ENCODE results near the gene ACTG2.
"Not testable (repeated sequence)": the region's sequence is repeated elsewhere in the genome, so short reads cannot be mapped to it uniquely, and the experiment has no call there.

Gene ACTG2

DNA sequence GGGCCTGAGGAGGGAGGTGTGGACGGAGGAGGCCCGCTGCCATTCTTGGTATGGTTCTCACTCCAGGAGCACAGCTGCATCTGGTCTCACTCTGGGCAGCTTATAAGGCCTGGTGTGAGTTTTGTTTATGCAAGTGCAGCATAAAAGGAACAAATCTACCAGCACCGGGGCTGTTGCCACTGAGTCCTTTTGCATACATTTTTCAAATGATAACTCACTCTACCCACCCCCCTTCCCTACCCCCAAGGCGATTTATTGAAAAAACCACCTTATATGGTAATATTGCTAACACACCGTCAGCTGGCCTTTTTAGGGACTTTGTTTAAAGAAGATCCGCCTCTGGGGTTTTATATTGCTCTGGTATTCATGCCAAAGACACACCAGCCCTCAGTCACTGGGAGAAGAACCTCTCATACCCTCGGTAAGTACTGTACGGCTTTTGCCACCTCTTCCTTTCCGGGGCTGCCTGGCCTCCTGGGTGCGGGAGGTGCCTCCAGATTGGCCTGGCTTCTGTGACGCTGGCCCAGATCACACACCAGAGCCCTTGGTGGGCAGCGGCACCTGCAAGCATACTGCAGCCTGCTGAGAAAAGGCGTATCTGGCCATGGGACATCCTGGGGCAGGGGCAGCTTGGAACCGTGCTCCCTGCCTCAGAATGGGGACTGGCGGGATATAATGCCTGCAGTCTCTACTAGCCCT is at the start of gene ACTG2:
TSS of gene ACTG2 (plus strand) at position 378 of the 699 bp plus-strand sequence. CDS start 8,304 bp downstream, outside the sequence.
- DNase-seq (ENCODE audit: low read depth) = peak; percentile 15

DNA sequence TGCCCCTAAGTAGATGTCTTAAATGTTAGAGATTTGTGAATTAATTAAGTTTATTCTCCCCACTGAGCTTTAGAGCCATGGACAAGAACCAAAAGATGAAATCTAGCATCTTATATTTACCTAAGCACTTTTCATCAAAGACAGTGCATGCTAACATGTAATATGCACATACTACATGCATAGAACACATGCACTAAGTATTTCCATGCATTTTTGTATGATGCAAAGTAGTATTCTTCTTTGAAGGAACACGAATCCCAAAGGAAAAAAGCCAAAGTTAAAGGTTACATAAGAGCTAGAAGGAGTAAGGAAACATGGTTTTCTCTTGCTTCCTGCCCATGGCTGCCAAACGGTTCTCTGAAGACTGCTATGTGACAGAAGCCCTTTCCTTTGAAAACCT is 48.7 kb upstream of the ACTG2 start:
- DNase-seq (ENCODE audit: low read depth) = no peak

DNA sequence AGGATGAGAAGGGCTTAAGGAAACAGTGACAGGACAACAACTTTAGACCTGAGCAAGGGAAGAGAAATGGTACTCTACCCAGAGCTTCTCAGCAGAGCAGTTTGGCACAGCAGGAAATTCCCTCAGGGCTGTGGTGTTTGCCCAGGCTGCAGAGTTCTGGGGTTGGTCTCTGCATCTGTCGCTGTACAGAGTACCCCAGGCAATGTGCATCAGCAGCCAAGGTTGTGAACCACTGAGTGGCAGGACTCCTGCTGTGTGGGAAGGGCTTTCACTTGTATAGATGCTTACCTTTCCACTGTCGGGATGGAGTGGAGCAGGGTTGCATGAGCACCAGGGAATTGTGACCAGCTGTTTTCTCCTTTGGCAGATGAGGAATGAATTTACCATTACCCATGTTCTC is 42.8 kb upstream of the ACTG2 start:
- DNase-seq (ENCODE audit: low read depth) = no peak

DNA sequence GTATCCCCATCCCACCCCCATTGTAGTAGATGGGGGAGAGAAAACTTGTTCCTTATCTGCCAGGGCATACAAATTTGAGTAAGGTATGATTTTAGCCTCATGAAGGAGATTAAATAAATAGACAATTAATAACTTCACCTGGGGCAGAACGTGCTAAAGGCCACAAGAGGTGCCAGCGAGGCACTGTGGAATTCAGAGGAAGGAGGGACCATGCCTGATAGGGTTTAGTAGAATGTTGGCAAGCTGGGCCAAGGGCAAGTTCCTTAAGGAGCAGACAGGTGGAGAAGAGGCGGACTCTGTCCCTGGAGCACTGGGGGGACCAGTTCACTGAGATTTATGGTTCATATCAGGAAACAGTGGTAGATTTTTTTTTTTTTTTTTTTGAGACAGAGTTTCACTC is 41.5 kb upstream of the ACTG2 start:
- no peak for DNase-seq (ENCODE audit: low read depth)

DNA sequence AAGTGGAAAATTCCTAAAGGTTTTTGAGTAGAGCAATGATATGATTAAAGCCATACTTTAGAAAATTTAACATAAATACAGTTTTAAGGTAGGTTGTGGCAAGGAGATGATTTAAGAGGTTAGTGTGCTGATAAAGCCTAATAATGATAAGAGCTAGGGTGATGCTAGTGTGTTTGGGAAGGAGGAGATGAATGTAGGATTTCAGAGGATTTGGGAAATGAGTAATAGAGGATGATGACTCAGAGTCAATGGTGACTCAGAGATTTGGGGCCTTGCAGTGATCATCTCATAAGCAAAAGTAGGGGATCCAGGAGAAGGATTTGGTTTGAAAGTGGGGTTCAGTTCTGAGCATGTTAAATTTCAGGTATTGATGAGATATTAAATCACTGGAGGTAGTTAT is 40.8 kb upstream of the ACTG2 start:
- peak; percentile 42 for DNase-seq (ENCODE audit: low read depth)

DNA sequence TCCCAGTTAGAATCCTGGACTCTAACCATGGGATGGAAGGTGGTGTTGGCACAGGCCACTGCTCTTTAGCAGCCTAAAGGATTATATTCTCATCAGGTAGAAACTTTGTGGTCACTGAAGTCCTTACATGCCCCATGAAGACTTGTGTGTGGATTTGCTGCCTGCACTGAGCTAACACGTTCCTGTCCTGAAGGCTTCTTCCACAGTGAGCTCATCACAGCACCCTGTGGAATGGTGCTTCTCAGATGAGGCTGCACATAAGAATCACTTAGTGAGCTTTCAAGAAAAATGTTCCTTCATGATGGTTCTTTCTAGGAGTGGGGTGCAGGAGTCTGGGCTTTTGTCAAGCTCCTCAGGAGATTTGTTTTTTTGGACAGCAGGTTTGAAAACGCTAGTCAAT is 37.3 kb upstream of the ACTG2 start:
- DNase-seq (ENCODE audit: low read depth) = no peak

DNA sequence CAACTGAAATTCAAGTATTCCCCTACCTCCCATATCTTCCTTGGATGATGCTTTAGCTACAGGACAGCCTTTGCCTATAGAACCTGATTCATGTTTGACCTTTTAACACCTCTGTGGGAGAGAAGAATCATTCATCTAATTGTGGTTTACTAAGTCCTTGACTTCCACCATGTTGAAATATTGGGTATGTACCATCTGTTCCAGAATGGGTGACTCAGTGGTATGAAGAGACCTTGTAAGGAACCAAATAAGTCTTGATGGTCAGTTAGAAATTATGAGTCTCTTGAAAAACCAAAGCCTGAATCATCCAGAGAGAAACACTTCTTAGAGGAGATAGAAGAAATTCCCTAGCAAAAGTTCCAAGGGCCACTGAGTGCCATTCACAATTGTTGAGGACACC is 36.6 kb upstream of the ACTG2 start:
- peak; percentile 51 for DNase-seq (ENCODE audit: low read depth)

DNA sequence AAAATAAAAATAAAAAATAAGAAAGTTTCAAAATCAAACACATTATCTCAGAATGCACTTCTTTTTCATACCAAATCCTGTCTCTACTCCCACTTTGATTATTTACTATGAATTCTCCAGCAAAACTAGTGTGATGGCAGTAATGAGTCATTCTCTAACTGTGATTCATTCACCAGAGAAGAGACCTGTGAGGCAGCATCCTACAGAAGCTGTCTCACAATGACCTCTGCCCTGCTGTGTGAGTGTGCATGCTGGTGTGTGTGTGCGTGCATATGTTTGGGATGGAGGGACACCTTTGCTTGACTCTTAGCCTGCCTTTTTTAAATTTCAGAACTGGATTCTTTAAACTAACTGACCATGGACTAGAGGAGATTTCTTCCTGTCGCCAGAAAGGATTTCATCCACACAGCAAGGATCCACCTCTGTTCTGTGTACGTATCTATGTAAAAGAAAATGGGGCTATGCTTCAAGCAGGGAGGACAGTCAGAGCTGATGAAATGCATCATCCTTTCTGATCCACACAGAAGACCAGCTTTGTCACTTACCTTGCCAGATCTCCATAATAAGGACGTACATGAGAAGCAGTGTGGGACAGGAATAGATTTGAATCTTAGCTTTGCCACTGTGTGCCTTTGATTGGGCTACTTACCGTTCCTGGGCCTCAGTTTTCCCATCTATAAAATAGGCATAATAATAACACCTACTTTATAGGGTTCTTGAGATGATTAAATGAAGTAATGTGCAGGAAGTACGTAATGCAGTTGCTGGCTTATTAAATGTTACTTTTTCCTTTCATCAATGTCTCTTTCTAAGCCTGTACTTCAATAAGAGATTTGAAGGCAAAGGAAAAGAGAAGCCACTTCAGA is 32.9 kb upstream of the ACTG2 start:
- DNase-seq (ENCODE audit: low read depth) = peak; percentile 45

DNA sequence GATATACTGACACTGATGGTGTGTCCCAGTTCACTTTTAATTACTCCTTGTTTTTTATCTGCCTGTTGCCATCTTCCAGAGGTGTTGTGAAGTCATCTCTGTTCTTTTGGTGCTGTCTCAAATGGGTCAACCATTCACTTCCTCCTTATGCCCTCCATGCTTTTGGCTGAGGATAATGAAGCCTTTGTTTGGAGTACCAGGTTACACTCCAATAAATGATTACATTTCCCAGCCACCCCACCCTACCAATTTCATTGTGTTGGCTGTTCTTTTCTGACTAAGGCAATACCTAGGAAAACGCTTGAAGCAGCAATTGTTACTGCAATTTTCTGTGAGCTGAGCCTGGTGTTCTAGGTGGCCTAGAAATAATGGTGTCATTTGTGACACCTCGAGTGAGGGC is 29.8 kb upstream of the ACTG2 start:
- DNase-seq (ENCODE audit: low read depth) = no peak

DNA sequence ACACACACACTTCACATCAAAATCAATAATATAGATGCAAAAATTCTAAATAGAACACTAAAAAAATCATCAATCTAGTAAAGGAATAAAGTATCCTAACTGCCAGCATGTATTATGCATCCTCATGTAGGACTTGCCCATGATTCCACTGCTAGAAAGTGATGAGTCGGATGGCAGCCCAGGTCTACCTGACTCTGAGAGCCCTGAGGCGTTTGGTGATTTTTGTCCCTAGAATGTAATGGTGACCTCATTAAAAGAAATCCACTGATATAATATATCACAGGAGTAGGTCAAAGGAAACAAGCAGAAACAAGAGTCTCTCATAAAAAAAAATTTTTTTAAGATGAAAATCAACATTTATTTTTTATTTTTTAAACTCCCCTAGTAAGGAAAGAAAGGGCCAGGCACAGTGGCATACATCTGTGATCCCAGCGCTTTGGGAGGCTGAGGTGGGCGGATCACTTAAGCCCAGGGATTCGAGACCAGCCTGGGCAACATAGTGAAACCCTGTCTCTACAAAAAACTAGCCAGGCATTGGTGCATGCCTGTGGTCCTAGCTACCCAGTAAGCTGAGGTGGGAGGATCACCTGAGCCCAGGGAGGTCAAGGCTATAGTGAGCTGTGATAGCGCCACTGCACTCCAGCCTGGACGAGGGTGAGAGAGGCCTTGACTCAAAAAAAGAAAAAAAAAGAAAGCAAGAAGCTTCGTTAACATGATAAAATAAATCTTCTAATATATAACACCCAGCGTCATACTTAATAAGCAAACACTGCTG is 24.4 kb upstream of the ACTG2 start:
- DNase-seq (ENCODE audit: low read depth) = no peak

DNA sequence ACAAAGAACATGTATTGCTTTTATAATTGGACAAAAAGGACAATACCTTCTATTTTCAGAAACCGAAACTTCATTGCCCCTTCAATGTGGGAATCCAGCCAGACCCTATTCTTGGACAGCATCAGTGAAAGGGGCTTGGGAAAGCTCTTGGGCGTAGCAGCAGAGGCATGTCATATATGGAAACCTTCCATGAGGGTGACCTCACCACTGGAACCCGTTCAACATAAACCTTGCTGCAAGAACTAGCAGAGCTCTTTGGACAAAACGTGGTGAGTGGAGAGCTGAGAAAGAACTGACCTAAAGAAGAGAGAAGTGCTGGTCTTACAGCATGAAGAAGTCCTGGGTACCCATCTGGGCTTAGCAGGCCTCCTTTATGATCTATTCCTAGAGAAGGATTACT is 22.7 kb upstream of the ACTG2 start:
- peak; percentile 86 for DNase-seq (ENCODE audit: low read depth)

DNA sequence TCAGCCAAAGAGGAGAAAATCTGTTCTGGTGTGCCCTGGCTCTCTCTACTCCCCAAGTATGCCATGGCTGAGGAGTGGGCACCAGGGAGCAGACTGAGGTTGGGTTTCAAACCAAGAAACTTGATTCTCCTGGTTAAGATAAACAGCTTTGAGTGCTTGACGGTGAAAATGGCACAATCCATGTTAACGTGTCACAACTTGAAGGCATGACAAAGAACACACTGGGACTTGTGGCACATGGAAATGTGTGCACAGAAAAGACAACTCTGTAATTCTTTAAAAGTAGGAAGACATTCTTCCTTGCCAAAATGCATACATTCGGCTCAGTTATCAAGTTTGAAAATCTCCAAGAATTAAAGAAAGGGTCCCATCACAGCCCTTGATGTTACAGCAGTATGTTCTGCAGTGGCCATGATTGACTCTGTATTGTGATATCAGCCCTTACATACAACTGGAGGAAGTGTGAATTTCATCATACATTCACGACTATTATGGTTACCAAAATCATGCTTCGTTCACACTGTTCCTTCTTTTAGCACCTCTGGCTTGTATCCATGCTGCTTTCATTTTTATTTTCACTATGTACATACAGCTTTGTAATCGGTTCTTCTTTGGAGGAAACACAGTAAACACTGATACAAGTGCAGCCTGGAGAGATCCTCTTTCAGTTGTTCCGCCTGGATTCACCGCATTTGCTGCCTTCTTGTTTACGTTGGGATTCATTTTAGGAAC is 15.6 kb upstream of the ACTG2 start:
- peak; percentile 9 for DNase-seq (ENCODE audit: low read depth)

DNA sequence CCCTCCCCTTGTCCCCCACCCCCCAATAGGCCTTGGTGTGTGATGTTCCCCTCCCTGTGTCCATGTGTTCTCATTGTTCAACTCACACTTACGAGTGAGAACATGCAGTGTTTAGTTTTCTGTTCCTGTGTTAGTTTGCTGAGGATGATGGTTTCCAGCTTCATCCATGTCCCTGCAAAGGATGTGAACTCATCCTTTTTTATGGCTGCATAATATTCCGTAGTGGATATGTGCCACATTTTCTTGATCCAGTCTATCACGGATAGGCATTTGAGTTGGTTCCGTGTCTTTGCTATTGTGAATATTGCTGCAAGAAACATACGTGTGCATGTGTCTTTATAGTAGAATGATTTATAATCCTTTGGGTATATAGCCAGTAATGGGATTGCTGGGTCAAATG is 14.8 kb upstream of the ACTG2 start:
- DNase-seq (ENCODE audit: low read depth) = not testable (repeated sequence)

DNA sequence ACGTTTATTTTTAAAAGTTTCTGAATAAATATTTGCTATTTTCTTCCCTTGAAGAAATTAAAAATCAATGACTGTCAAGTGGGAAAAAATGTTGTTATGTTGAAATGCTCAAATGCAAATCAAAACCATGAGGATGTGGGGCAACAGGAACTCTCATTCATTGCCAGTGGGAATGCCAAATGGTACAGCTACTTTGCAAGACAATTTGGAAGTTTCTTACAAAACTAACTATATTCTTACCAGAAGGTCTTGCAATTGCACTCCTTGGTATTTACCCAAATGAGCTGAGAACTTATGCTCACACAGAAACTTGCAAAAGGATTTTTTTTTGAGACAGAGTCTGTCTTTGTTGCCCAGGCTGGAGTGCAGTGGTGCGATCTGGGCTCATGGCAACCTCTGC is 7.4 kb upstream of the ACTG2 start:
- DNase-seq (ENCODE audit: low read depth) = peak; percentile 92

DNA sequence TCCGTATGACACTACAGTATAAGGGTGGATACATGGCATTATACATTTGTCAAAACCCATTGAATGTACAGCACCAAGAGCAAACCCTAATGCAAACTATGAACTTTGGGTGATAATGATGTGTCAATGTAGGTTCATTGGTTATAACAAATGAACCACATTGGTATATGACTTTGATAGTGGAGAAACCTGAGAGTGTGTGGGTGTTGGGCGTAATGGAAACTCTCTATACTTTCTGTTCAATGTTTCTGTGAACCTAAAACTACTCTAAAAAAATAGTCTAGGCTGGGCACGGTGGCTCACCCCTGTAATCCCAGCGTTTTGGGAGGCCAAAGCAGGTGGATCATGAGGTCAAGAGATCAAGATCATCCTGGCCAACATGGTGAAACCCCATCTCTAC is 6.5 kb upstream of the ACTG2 start:
- DNase-seq (ENCODE audit: low read depth) = no peak

DNA sequence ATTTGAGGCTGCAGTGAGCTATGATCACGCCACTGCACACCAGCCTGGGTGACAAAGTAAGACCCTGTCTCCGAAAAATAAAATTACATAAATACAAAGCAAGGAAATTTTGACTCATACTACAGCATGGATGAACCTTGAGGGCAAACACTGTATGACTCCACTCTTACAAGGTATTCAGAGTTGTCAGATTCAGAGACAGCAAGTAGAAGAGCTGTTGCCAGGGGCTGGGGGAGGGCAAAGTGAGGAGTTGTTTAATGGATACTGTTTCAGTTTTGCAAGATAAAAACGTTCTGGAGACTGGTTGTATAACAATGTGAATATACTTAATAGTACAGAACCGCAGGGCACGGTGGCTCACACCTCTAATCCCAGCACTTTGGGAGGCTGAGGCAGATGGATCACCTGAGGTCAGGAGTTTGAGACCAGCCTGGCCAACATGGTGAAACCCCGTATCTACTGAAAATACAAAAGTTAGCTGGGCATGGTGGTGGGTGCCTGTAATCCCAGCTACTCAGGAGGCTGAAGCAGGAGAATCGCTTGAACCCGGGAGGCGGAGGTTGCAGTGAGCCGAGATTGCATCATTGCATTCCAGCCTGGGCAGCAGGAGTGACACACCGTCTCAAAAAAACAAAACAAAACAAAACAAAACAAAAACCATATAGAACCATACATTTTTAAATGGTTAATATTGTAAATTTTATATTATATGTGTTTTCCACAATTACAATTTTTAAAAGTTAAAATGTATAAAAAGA is 5.0 kb upstream of the ACTG2 start:
- DNase-seq (ENCODE audit: low read depth) = not testable (repeated sequence)

DNA sequence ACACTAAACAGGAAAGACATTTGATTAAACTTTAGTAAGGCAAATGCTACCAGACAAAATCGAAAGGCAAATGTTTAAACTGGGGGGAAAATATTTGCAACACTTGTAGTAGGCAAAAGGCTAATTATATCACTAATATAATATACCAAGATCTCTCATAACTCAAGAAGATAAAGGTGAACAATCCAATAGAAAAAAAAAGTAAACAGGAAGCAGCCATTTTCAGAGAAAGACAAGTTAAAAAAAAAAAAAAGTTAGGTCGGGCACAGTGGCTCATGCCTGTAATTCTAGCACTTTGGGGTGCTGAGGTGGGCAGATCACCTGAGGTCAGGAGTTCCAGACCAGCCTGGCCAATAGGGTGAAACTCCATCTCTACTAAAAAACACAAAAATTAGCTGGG is 4.4 kb upstream of the ACTG2 start:
- no peak for DNase-seq (ENCODE audit: low read depth)

DNA sequence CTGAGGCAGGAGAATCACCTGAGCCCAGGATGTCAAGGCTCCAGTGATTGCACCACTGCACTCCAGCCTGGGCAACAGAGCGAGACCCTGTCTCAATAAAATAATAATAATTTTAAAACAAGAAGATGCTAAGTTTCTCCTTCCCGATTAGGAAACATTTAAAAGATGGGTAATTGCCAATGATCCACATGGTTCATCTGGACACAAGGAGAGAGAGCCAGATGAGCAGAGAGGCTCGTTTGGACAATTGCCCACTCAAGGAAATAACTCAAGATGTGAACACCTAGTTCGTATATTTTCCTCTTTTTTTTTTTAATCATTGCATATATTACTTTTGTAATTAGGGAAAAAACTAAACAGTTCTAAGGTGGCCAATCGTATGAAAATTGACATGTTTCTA is 3.6 kb upstream of the ACTG2 start:
- DNase-seq (ENCODE audit: low read depth) = no peak

DNA sequence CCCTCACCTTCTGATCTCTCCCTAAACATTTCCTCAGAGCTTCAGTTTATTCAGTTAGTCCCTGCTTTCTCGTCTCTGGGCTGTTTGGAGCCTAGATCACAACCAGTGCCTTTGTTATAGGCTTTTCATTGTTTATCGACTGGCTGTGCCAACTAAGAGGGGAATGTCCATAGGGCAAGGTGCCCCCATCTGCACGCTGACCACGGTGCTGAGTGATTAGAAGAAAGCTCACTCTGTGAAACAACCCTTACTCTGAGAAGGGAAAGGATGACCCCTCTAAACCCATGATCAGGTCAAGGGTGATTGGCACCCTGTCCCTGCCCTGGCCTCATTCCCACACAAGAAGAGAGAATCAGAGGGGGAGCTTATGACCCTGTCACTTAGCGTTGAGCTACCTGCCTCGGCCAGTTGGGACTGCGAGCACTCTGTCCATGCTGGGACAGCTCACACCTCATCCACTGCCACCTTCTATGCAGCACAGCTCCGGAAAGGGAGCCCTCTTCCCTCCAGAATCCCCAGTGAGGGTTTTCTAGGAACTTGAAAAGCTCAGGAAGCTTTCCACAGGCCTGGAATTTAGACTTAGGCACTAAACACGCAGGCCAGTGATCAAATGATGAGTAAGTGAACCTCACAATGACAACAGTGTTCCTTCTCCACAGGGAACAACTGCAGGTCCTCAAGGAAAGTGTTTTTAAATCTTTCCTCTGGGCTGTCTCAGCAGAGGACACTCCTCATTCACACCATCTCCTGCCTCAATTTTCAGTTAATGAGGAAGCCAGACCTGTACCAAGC is 2.3 kb upstream of the ACTG2 start:
- DNase-seq (ENCODE audit: low read depth) = no peak

DNA sequence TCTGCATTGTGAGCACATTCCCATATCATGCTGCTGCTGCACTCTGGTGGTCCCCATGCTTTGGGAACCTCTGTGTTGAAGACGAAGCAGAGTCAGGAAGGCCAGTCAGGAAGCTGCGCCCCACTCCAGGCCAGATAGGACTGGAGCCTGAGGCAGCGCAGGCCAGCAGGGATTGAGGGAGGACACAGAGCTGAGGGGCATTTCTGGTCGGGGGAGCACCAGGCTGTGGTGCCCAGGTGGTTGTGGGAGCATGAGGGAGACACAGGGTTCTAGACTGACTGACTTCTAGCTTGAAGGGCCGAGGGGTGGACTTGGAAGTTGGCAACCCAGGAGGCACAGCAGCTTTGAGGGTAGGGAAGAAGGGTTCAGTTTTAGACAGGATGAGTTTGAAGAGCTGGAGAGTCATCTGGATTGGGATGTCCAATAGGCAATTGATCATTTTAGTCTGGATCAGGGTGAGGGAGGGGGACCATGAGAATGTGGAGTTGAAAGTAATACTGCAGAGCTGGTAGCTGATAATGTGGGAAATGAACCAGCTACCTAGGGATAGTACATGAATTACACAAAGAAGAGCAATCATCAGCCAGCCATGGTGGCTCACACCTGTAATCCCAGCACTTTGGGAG is 1.4 kb upstream of the ACTG2 start:
- no peak for DNase-seq (ENCODE audit: low read depth)

All from fibroblast of gingiva (primary cell).